Lung (tissue), 12 donors: Measurements from ENCODE around the gene FAM227B. TPM values are rescaled to one million over a fixed set of nuclear protein-coding genes. Genes with fewer than 3 reads are reported as not detected.

ENCODE experiments used
- ATAC-seq: fragments of 200-7000 bp; cut with Tn5 transposase; one replicate; pipeline ENCODE4 v1.9.1; 2020; ENCODE audit warnings: moderate number of reproducible peaks; ENCODE audit not compliant: insufficient read depth, low FRiP score
- DNase-seq, 3 donors: peaks; one replicate each; pipeline ENCODE4 v3.0.0-alpha.2; 2013 to 2017
- H3K27ac ChIP-seq, 2 donors: one replicate each; pipeline ENCODE4 v1.5.1; 2013; ENCODE audit warnings: mild to moderate bottlenecking in 2 of 2, moderate library complexity in 2 of 2, control low read depth in 1 of 2, inconsistent platforms in 1 of 2, low read depth in 1 of 2, low read length in 1 of 2
- H3K27me3 ChIP-seq, 3 donors: one replicate each; pipeline ENCODE4 v1.5.1; 2013; ENCODE audit warnings: low read length in 2 of 3; ENCODE audit not compliant: control insufficient read depth in 3 of 3, insufficient read depth in 3 of 3
- H3K36me3 ChIP-seq, 4 donors: one replicate each; pipeline ENCODE4 v1.5.1; 2013; ENCODE audit warnings: low read length in 4 of 4, mild to moderate bottlenecking in 1 of 4, moderate library complexity in 1 of 4; ENCODE audit not compliant: control insufficient read depth in 4 of 4, insufficient read depth in 4 of 4
- H3K4me1 ChIP-seq, 5 donors: one replicate each; pipeline ENCODE4 v1.5.1; 2013; ENCODE audit warnings: low read length in 5 of 5, mild to moderate bottlenecking in 2 of 5, moderate library complexity in 1 of 5; ENCODE audit not compliant: control insufficient read depth in 5 of 5, insufficient read depth in 5 of 5
- H3K4me3 ChIP-seq: one replicate; pipeline ENCODE4 v1.5.1; 2013; ENCODE audit warnings: mild to moderate bottlenecking, control low read depth, moderate library complexity
- H3K9ac ChIP-seq, 2 donors: one replicate each; pipeline ENCODE4 v1.5.1; 2013; ENCODE audit warnings: low read length in 2 of 2, control low read depth in 1 of 2; ENCODE audit not compliant: insufficient read depth in 1 of 2
- H3K9me3 ChIP-seq, 4 donors: one replicate each; pipeline ENCODE4 v1.5.1; 2013; ENCODE audit warnings: low read length in 3 of 4, mild to moderate bottlenecking in 1 of 4, moderate library complexity in 1 of 4; ENCODE audit not compliant: control insufficient read depth in 4 of 4, insufficient read depth in 3 of 4
- CTCF ChIP-seq: IDR thresholded peaks from 2 replicates; pipeline ENCODE4 v1.5.1; 2012; ENCODE audit warnings: mild to moderate bottlenecking; ENCODE audit errors: control extremely low read depth, extremely low read depth
- WGBS, 2 donors: extraction: QIAGEN DNeasy Blood & Tissue Kit; methylation state at CpG; one replicate each; pipeline ENCODE4 v1.1.7; 2013; 5-methylcytosine and 5-hydroxymethylcytosine counted together
- polyA plus RNA-seq, 2 donors: library from polyadenylated mRNA; stranded (reverse); fragments of 200-250 nt; gene quantifications; one replicate each; pipeline ENCODE4 v1.2.1, GENCODE V29; 2013
- total RNA-seq, 2 donors: library from RNA; depleted of rRNA in 1 of 2; stranded (reverse); fragments of >200 nt in 1 of 2; gene quantifications; one replicate each; pipeline ENCODE4 v1.2.1, GENCODE V29; 2014 to 2021
- donor health status: control.
- donor health status: control.
- donor health status: Bipolar disorder and iron deficiency.
- donor health status: healthy.
- donor health status: DM: yes; HTN: yes; CAD: no.

FAM227B gene
- total and polyA plus RNA-seq, 4 donors, result 2.2 to 14.5 (median 4.7) TPM

- ATAC-seq (no peak), DNase-seq (no peak)
- Histone ChIP-seq H3K36me3 (no peaks in the 10 kb centered on the region), H3K9me3 (no peaks in the 10 kb centered on the region), H3K27me3 (no peaks in the 10 kb centered on the region), H3K27ac (no peak overlapping the region), H3K4me1 (peaks cover 0 to 20% (median 0%) of the 10 kb centered on the region in 5 donors), H3K4me3 (no peak overlapping the region), H3K9ac (no peak overlapping the region)
- 47 to 69% methylated on average over 2 of the region's 2 CpGs for WGBS, 2 donors
- TF ChIP-seq CTCF, result no peak
Observed at GRCh38 chr15:49458145-49458544, 162.5 kb downstream of the FAM227B start.

- Histone ChIP-seq H3K9me3 (no peaks in the 10 kb centered on the region), H3K27me3 (no peaks in the 10 kb centered on the region), H3K36me3 (no peaks in the 10 kb centered on the region), H3K27ac (no peak overlapping the region), H3K4me3 (no peak overlapping the region), H3K9ac (no peak overlapping the region), H3K4me1 (peaks cover 0 to 16% (median 0%) of the 10 kb centered on the region in 5 donors)
- TF ChIP-seq CTCF, result no peak
- ATAC-seq, result no peak
- no peak for DNase-seq
Observed at GRCh38 chr15:49456166-49456565, 164.5 kb downstream of the FAM227B start.

- Histone ChIP-seq H3K9ac (no peak overlapping the region), H3K4me1 (peaks cover 0 to 19% (median 0%) of the 10 kb centered on the region in 5 donors), H3K9me3 (no peaks in the 10 kb centered on the region), H3K27me3 (no peaks in the 10 kb centered on the region), H3K4me3 (no peak overlapping the region), H3K27ac (no peak overlapping the region), H3K36me3 (no peaks in the 10 kb centered on the region)
- WGBS, 2 donors, result 81 to 85% methylated on average over 1 of the region's 1 CpG
- ATAC-seq (no peak), DNase-seq (no peak)
- no peak for TF ChIP-seq CTCF
Observed at GRCh38 chr15:49452595-49452994, 168.0 kb downstream of the FAM227B start.

GRCh38 chr15:49441816-49442215 lies 178.8 kb downstream of the FAM227B start:
- Histone ChIP-seq H3K4me3 (no peak overlapping the region), H3K9me3 (no peaks in the 10 kb centered on the region), H3K4me1 (peaks cover 0 to 25% (median 14%) of the 10 kb centered on the region in 5 donors), H3K27me3 (no peaks in the 10 kb centered on the region), H3K36me3 (no peaks in the 10 kb centered on the region), H3K9ac (no peak overlapping the region), H3K27ac (no peak overlapping the region)
- no peak for TF ChIP-seq CTCF
- DNase-seq (no peak), ATAC-seq (no peak)
- 97% methylated on average over 1 of the region's 1 CpG for WGBS, 2 donors
